Measurements from ENCODE around the gene MRFAP1L1. TPM values are rescaled to one million over a fixed set of nuclear protein-coding genes. Genes with fewer than 3 reads are reported as not detected.

MRFAP1L1 gene
- total RNA-seq, 3 donors from 2014 or later, result 24.2 to 49.0 (median 31.2) TPM

- peak; percentile 98 for ATAC-seq
- DNase-seq, result peak; percentile 90 to 94 (median 91)
- H3K4me3 ChIP-seq, result peak within 1 kb of the TSS; percentile 67
- TF ChIP-seq, protein P1, sequence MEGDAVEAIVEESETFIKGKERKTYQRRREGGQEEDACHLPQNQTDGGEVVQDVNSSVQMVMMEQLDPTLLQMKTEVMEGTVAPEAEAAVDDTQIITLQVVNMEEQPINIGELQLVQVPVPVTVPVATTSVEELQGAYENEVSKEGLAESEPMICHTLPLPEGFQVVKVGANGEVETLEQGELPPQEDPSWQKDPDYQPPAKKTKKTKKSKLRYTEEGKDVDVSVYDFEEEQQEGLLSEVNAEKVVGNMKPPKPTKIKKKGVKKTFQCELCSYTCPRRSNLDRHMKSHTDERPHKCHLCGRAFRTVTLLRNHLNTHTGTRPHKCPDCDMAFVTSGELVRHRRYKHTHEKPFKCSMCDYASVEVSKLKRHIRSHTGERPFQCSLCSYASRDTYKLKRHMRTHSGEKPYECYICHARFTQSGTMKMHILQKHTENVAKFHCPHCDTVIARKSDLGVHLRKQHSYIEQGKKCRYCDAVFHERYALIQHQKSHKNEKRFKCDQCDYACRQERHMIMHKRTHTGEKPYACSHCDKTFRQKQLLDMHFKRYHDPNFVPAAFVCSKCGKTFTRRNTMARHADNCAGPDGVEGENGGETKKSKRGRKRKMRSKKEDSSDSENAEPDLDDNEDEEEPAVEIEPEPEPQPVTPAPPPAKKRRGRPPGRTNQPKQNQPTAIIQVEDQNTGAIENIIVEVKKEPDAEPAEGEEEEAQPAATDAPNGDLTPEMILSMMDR (IDR thresholded peaks at IDR 0.05), result no peak
- intact Hi-C loops (cut with DNase I, micrococcal nuclease), result no loop called here
- peaks cover 17% of the 10 kb centered on the region for H3K4me1 ChIP-seq (ENCODE audit: low read depth)
- H3K9me3 ChIP-seq, result no peaks in the 10 kb centered on the region
- no peaks in the 10 kb centered on the region for H3K36me3 ChIP-seq (ENCODE audit: low read depth)
Measured at GRCh38 chr4:6716018-6716911, 6.6 kb upstream of the MRFAP1L1 start, which contains the start of gene BLOC1S4. TSS of gene BLOC1S4 (plus strand) at chr4:6716174. CDS start at chr4:6716210, 36 bp downstream.

DNA sequence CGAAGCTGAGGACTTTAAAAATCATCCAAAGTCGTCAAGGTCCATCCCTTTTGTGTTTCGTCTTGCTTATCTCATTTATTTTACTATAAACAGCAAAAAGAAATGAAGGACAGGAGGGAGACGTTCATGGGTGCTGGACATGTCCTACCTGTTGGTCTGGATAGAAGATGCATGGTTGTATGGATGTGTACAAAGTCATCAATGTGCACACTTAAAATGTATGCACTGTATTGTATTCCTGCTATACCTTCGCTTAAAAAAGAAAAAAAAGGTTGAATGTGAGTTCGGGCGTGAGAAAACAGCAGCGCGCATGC is 6.0 kb upstream of the MRFAP1L1 start:
- Histone ChIP-seq H3K36me3 (ENCODE audit: low read depth) (no peaks in the 10 kb centered on the region), H3K4me1 (ENCODE audit: low read depth) (peaks cover 17% of the 10 kb centered on the region), H3K9me3 (no peaks in the 10 kb centered on the region), H3K4me3 (peak overlapping the region; percentile 67)
- intact Hi-C loops (cut with DNase I, micrococcal nuclease), result no loop called here
- ATAC-seq (no peak), DNase-seq (no peak)
- TF ChIP-seq, protein P1 (IDR thresholded peaks at IDR 0.05), result no peak

DNA sequence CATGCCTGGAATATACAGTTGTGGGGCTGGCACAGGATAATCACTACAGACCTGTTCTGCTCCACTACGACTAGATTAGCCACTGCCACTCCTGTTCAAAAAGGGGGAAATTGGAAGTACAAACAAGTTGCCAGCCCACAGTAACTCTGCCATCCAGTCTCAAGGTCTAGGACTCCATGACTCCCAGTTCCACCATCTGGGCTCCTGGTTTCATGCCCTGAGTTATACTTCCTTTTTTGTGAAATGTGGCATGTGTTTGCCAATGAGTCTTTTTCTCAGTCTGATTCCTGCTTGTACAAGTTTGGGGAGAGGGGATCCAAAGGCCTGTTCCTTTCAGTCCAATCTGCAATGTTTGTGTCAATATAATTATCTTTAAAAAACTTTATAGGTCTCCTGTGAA is 5.3 kb upstream of the MRFAP1L1 start:
- ATAC-seq (no peak), DNase-seq (no peak)
- TF ChIP-seq, protein P1 (IDR thresholded peaks at IDR 0.05), result no peak
- H3K4me3 ChIP-seq, result no peak overlapping the region
- no peaks in the 10 kb centered on the region for H3K9me3 ChIP-seq
- intact Hi-C loops (cut with DNase I, micrococcal nuclease), result no loop called here
- peaks cover 17% of the 10 kb centered on the region for H3K4me1 ChIP-seq (ENCODE audit: low read depth)
- no peaks in the 10 kb centered on the region for H3K36me3 ChIP-seq (ENCODE audit: low read depth)

GRCh38 chr4:6710996-6711395 is 1.3 kb upstream of the MRFAP1L1 start:
- intact Hi-C loops (cut with DNase I, micrococcal nuclease), result no loop called here
- peaks cover 22% of the 10 kb centered on the region for H3K4me1 ChIP-seq (ENCODE audit: low read depth)
- TF ChIP-seq, protein P1 (IDR thresholded peaks at IDR 0.05), result no peak
- DNase-seq (no peak), ATAC-seq (no peak)
- no peak overlapping the region for H3K4me3 ChIP-seq
- H3K36me3 ChIP-seq (ENCODE audit: low read depth), result no peaks in the 10 kb centered on the region
- no peaks in the 10 kb centered on the region for H3K9me3 ChIP-seq

- TF ChIP-seq, protein P1 (IDR thresholded peaks at IDR 0.05), result no peak
- ATAC-seq (peak; percentile 2), DNase-seq (no peak)
- H3K4me1 ChIP-seq (ENCODE audit: low read depth), result peaks cover 19% of the 10 kb centered on the region
- intact Hi-C loops (cut with DNase I, micrococcal nuclease), result no loop called here
- H3K9me3 ChIP-seq, result no peaks in the 10 kb centered on the region
- no peaks in the 10 kb centered on the region for H3K36me3 ChIP-seq (ENCODE audit: low read depth)
- H3K4me3 ChIP-seq, result no peak overlapping the region
Measured at GRCh38 chr4:6710282-6710681, 617 bp upstream of the MRFAP1L1 start.

Data from mucosa of descending colon (tissue), 3 donors.